Activated naive CD4-positive, alpha-beta T cell treated with anti-CD3 and anti-CD28 coated beads, Interleukin-2, amount 10 ng/mL, durations not matched to agents 7 days and 5 days (primary cell): ENCODE results near the gene RMC1.
A peak's percentile ranks its signal among the peaks of the same experiment; 100 is the strongest.
"Not testable (repeated sequence)": the region's sequence is repeated elsewhere in the genome, so short reads cannot be mapped to it uniquely, and the experiment has no call there.

Experiments used
- CTCF ChIA-PET: fragments of 350-600 bp; sonication (Branson Sonifier 250); formaldehyde crosslinking; loops from one replicate; lab custom pipeline; 2021; ENCODE audit warnings: antibody characterized with exemption; lab: Charles Lee
- DNase-seq: peaks from one replicate; pipeline ENCODE4 v3.0.0-alpha.2; 2020
- H3K27ac Mint-ChIP-seq: one replicate; pipeline ENCODE4 v1.8.0; 2021; ENCODE audit warnings: mild to moderate bottlenecking, moderate library complexity, mixed read lengths
- H3K27me3 Mint-ChIP-seq: one replicate; pipeline ENCODE4 v1.8.0; 2021; ENCODE audit warnings: mild to moderate bottlenecking, mixed read lengths
- H3K36me3 Mint-ChIP-seq: one replicate; pipeline ENCODE4 v1.8.0; 2021; ENCODE audit warnings: mixed read lengths
- H3K4me1 Mint-ChIP-seq: one replicate; pipeline ENCODE4 v1.8.0; 2021; ENCODE audit warnings: mixed read lengths
- H3K4me3 Mint-ChIP-seq: one replicate; pipeline ENCODE4 v1.8.0; 2021; ENCODE audit warnings: mild to moderate bottlenecking, moderate library complexity, mixed read lengths
- H3K9me3 Mint-ChIP-seq: one replicate; pipeline ENCODE4 v1.8.0; 2021; ENCODE audit warnings: mixed read lengths

The RMC1 gene

DNA sequence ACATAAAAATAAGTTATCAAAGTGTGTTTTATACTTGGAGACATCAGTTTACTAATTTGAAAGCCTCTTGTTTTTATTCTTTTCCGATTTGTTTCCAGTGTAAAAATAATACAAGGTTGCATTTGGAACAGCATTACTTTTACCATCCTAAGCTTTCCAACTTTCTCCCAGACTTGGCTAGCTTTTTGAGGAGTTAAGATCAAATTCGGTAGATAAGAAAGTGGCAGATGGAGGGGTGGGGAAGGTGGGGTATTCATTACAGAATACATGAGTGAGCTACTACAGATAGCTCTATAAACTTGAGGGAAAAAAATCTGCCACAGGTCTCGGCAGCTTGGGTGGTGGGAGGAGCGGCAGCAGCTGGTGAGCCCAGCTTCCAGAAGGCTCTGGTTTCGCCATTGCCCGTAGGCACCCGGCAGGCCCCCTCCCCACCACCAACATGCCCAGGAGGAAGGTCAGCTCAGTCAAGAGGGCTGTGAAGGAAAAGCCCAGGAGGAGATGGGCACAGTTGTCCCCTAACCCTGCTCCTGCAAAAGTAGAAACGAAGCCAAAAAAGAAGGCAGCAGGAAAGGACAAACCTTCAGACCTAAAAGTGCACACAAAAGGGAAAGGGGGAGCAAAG lies 18.6 kb upstream of the RMC1 start:
- H3K36me3 Mint-ChIP-seq, result peaks cover 21% of the 10 kb centered on the region
- no peak for DNase-seq
- H3K27ac Mint-ChIP-seq, result no peak overlapping the region
- H3K27me3 Mint-ChIP-seq, result no peaks in the 10 kb centered on the region
- H3K4me1 Mint-ChIP-seq, result peaks cover 30% of the 10 kb centered on the region
- H3K4me3 Mint-ChIP-seq, result no peak overlapping the region
- H3K9me3 Mint-ChIP-seq, result no peaks in the 10 kb centered on the region
- CTCF ChIA-PET, result interaction anchor here (1.0 to 1.7 kb wide), 3 partner anchors 14 to 32 kb away, joined by 3 to 7 read pairs (median 3); no protein-coding TSS in a partner anchor

DNA sequence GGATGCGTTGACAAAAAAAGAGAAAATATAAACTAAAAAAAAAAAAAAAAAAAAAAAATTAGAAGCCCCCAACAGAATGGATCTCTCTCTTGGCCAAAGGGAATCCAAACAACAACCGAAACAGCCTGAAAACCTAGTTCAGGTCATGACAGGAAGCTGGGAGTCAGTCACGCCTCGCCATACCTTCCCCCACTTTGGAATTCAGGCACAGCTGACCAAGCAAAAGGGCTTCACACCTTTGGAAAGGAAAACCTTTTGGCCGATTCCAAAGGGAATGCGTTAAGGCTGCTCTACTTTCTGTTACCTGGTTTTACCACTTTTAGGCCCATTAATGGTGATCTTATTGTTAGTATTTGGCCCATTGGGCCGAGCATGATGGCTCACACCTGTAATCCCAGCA lies 17.9 kb upstream of the RMC1 start:
- no peak for DNase-seq
- Mint-ChIP-seq H3K27ac (no peak overlapping the region), H3K4me1 (peaks cover 34% of the 10 kb centered on the region), H3K9me3 (no peaks in the 10 kb centered on the region), H3K4me3 (no peak overlapping the region), H3K27me3 (peaks cover 3% of the 10 kb centered on the region), H3K36me3 (peaks cover 23% of the 10 kb centered on the region)
- CTCF ChIA-PET, result interaction anchor here (1.0 to 1.7 kb wide), 3 partner anchors 13 to 31 kb away, joined by 3 to 7 read pairs (median 3); no protein-coding TSS in a partner anchor

DNA sequence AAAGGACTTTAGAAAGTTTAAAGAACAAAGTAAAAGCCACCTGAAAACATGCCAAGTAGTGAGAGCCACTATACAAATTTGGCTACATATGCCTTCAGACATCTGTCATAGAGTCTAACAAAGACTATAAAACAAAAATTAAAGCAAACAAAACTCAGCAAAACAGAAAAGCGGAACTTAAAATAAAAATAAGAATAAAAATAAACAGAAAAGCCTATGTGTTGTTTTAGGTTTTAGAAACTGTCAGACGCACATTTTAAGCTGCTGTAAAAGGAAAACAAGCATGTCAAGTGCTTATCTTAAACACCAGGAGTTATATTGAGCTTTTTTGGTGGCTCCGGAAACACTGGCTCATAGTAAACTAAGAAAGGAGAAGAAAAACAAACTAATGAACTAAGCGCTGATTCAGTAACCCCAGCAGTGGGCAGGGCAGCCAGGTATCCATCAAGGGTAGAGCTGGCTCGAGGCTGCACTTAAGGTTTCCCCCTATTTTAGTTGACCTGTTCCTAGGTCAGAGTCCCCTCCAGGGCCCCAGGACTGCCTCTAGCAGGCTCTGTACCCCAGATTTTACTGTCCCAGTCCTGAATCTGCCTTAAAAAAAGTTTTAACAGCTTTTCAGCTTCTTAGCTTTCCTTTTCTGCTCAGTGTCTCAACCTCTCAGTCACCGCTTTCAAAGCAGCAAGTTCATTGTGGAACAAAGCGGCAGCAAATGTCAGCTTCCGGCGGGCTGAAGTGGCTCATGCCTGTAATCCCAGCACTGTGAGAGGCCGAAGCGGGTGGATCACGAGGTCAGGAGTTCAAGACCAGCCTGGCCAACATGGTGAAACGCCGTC lies 15.4 kb upstream of the RMC1 start:
- Mint-ChIP-seq H3K27ac (peak overlapping the region; percentile 90), H3K9me3 (peaks cover 4% of the 10 kb centered on the region), H3K4me1 (peaks cover 33% of the 10 kb centered on the region), H3K27me3 (peaks cover 4% of the 10 kb centered on the region), H3K36me3 (peaks cover 13% of the 10 kb centered on the region), H3K4me3 (peak overlapping the region; percentile 58)
- CTCF ChIA-PET, result interaction anchor here (0.6 to 2.9 kb wide), 7 partner anchors 10 to 1868 kb away, joined by 3 to 32 read pairs (median 4); no protein-coding TSS in a partner anchor
- DNase-seq, result peak; percentile 70

DNA sequence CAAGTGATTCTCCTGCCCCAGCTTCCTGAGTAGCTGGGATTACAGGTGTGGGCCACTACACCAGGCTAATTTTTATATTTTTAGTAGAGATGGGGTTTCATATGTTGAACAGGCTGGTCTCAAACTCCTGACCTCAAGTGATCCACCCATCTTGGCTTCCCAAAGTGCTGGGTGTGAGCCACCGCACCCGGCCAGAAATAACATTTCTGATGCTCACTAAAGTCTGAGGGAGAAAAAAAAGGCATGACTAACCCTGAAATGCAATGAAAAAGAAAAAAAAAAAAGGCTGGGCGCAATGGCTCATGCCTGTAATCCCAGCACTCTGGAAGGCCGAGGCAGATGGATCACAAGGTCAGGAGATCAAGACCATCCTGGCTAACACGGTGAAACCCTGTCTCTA lies 13.7 kb upstream of the RMC1 start:
- CTCF ChIA-PET, result interaction anchor here (2.9 kb wide), 1 partner anchor 8 kb away, joined by 32 read pairs; no protein-coding TSS in a partner anchor
- H3K27ac Mint-ChIP-seq, H3K9me3 Mint-ChIP-seq, H3K27me3 Mint-ChIP-seq, H3K36me3 Mint-ChIP-seq, H3K4me3 Mint-ChIP-seq, DNase-seq: not testable (repeated sequence)
- H3K4me1 Mint-ChIP-seq, result peaks cover 29% of the 10 kb centered on the region

DNA sequence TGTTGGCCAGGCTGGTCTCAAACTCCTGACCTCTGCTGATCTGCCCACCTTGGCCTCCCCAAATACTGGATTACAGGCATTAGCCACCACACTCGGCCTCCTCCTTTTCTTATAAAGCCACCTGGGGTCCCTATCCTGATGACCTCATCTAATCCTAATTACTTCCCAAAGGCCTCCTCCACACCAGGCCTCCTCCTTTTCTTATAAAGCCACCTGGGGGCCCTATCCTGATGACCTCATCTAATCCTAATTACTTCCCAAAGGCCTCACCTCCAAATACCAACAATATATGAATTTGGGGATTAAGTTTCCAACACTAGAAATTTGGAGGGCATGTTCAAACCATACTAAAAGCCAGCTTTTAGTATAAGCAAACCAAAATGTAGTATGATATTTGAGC lies 9.7 kb upstream of the RMC1 start:
- Mint-ChIP-seq H3K36me3 (peaks cover 5% of the 10 kb centered on the region), H3K4me1 (peaks cover 30% of the 10 kb centered on the region), H3K27me3 (peaks cover 8% of the 10 kb centered on the region), H3K27ac (no peak overlapping the region), H3K9me3 (peaks cover 4% of the 10 kb centered on the region), H3K4me3 (no peak overlapping the region)
- CTCF ChIA-PET, result interaction anchor here (0.6 to 1.0 kb wide), 3 partner anchors 22 to 368 kb away, joined by 3 read pairs; no protein-coding TSS in a partner anchor
- no peak for DNase-seq

DNA sequence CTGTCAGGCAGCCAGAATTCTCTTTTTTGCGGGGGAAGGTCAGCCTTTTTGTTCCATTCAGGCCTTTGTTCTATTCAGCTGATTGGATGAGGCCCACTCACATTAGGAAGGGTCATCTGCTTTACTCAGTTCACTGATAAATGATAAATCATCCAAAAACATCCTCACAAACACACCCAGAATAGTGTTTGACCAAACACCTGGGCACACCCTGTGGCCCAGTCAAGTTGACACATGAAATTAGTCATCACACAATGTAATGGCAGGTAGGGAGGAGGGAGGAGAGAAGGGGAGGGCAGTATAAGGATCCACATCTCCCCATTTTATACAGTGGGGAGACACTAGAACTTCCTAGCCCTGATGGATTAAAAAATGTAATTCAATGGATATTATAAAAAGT lies 8.3 kb upstream of the RMC1 start:
- no peak for DNase-seq
- Mint-ChIP-seq H3K27ac (no peak overlapping the region), H3K9me3 (peaks cover 4% of the 10 kb centered on the region), H3K36me3 (peaks cover 5% of the 10 kb centered on the region), H3K27me3 (peaks cover 8% of the 10 kb centered on the region), H3K4me1 (peaks cover 36% of the 10 kb centered on the region), H3K4me3 (no peak overlapping the region)
- CTCF ChIA-PET, result interaction anchor here (1.0 kb wide), 1 partner anchor 21 kb away, joined by 3 read pairs; no protein-coding TSS in a partner anchor

DNA sequence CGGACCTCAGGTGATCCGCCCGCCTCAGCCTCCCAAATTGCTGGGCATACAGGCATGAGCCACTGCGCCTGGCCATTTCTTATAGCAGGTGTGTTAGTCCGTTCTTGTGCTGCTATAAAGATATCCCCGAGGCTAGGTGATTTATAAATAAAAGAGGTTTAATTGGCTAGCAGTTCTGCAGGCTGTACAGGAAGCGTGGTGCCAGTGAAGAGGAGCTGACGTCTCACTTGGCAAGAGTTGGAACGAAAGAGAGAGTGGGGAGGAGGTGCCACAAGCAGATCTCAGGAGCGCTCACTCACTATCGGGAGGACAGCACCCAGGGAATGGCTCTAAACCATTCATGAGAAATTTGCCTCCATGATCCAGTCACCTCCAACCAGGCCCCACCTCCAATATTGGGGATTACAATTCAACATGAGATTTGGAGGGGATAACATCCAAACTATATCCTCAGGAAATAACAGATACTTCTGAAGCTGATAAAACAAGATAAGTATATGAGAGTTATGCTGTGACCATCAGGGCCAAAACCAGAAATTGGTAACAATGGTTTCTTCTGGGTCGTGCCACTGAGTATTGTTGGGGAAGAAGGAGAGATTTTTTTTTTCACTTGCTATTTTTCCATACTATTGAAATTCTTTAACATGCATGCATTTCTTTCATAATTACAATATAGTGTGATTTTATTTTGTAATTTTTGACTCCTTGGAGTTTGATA lies 7.4 kb upstream of the RMC1 start:
- CTCF ChIA-PET, result interaction anchor here (0.8 to 5.6 kb wide), 5 partner anchors 7 to 208 kb away, joined by 3 to 32 read pairs (median 3); no protein-coding TSS in a partner anchor
- peaks cover 4% of the 10 kb centered on the region for H3K9me3 Mint-ChIP-seq
- H3K27ac Mint-ChIP-seq, result no peak overlapping the region
- H3K36me3 Mint-ChIP-seq, result peaks cover 1% of the 10 kb centered on the region
- DNase-seq, result no peak
- H3K4me3 Mint-ChIP-seq, result no peak overlapping the region
- H3K4me1 Mint-ChIP-seq, result peaks cover 34% of the 10 kb centered on the region
- peaks cover 4% of the 10 kb centered on the region for H3K27me3 Mint-ChIP-seq

DNA sequence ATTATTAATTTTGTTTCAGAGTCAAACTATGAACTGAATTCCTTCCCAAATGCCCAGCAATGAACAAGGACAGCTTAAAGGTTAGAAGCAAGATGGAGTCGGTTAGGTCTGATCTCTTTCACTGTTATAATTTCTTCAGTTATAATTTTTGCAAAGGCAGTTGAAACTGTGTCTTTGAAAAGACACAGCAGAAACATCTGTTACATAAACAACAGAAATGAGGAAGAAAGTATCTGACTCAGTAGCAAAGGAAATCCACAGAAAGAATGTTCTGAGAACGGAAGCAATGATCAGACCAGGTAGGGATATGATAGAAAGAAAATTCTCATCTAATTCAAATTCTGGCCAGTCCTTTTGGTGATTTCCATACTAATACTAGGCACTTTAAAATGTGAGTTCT lies 5.2 kb upstream of the RMC1 start:
- CTCF ChIA-PET, result interaction anchor here (0.6 to 5.6 kb wide), 23 partner anchors 10 to 662 kb away, joined by 3 to 32 read pairs (median 4); no protein-coding TSS in a partner anchor
- peak overlapping the region; percentile 77 for H3K27ac Mint-ChIP-seq
- H3K36me3 Mint-ChIP-seq, result no peaks in the 10 kb centered on the region
- no peak overlapping the region for H3K4me3 Mint-ChIP-seq
- no peak for DNase-seq
- H3K4me1 Mint-ChIP-seq, result peaks cover 49% of the 10 kb centered on the region
- H3K9me3 Mint-ChIP-seq, result no peaks in the 10 kb centered on the region
- H3K27me3 Mint-ChIP-seq, result peaks cover 4% of the 10 kb centered on the region

DNA sequence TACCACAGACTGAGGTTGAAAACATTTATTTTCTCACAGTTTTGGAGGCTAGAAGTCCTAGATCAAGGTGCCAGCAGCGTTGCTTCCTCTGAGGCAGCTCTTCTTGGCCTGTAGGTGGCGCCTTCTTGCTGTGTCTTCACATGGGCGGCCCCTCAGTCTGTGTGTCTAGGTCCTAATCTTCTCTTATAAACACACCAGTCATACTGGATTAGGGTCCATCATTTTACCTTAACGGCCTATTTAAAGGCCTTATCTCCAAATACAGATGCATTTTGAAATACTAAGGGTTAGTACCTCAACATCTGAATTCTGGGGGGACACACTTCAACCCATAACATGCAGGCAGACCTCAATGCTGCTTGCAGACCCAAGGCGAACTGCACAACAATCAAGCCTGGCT lies 4.4 kb upstream of the RMC1 start:
- H3K9me3 Mint-ChIP-seq, result no peaks in the 10 kb centered on the region
- CTCF ChIA-PET, result interaction anchor here (0.6 to 5.6 kb wide), 24 partner anchors 10 to 661 kb away, joined by 3 to 32 read pairs (median 4); no protein-coding TSS in a partner anchor
- H3K27ac Mint-ChIP-seq, result no peak overlapping the region
- peaks cover 4% of the 10 kb centered on the region for H3K27me3 Mint-ChIP-seq
- H3K4me1 Mint-ChIP-seq, result peaks cover 49% of the 10 kb centered on the region
- no peak overlapping the region for H3K4me3 Mint-ChIP-seq
- peaks cover 2% of the 10 kb centered on the region for H3K36me3 Mint-ChIP-seq
- DNase-seq, result peak; percentile 83

DNA sequence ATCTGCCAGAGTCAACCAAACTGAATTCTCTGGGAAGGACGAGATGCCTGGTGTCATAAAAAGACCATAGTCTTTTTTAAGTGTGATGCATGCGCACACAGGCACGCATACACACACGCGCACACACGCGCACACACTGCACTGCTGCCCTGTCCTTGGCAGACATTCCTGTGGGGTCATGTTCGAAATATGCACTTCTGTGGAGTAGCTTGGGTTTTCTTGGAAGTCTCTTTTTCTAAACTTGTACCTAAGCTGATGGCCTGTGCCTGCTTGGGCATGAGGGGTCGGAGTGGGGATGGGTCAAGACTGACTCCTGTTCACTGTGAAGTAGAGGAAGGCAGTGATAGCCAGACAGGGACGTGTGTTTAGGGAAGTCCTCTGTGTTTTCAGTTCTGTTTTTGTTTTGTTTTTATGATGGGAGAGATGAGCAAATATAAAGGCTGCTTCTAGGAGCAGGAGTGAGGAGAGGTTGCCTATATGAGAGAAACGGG lies 4.0 kb upstream of the RMC1 start:
- no peak overlapping the region for H3K4me3 Mint-ChIP-seq

DNA sequence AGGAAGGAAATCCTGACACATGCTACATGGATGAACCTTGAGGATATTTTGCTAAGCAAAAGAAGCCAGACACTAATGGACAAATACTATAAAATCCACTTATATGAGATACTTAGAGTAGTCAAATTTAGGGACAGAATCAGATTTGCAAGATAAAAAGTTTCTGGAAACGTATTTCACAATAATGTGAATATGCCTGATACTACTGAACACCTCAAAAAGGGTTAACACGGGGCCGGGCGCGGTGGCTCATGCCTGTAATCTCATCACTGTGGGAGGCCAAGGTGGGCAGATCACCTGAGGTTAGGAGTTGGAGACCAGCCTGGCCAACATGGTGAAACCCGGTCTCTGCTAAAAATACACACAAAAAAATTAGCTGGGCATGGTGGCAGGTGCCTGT lies 1.7 kb upstream of the RMC1 start:
- Mint-ChIP-seq H3K4me3 (no peak overlapping the region), H3K9me3 (no peaks in the 10 kb centered on the region), H3K4me1 (peaks cover 60% of the 10 kb centered on the region), H3K27ac (peak overlapping the region; percentile 11), H3K36me3 (peaks cover 13% of the 10 kb centered on the region), H3K27me3 (no peaks in the 10 kb centered on the region)
- CTCF ChIA-PET, result interaction anchor here (1.0 to 1.4 kb wide), 3 partner anchors 15 to 86 kb away, joined by 3 read pairs; no protein-coding TSS in a partner anchor
- no peak for DNase-seq

More for the DNA sequence above, 4.0 kb upstream of the RMC1 start:
- no peak for DNase-seq
- Mint-ChIP-seq H3K4me1 (peaks cover 52% of the 10 kb centered on the region), H3K36me3 (peaks cover 5% of the 10 kb centered on the region), H3K27me3 (peaks cover 4% of the 10 kb centered on the region), H3K27ac (no peak overlapping the region), H3K9me3 (no peaks in the 10 kb centered on the region)
- CTCF ChIA-PET, result interaction anchor here (0.6 to 5.6 kb wide), 13 partner anchors 11 to 313 kb away, joined by 3 to 32 read pairs (median 5); no protein-coding TSS in a partner anchor

DNA sequence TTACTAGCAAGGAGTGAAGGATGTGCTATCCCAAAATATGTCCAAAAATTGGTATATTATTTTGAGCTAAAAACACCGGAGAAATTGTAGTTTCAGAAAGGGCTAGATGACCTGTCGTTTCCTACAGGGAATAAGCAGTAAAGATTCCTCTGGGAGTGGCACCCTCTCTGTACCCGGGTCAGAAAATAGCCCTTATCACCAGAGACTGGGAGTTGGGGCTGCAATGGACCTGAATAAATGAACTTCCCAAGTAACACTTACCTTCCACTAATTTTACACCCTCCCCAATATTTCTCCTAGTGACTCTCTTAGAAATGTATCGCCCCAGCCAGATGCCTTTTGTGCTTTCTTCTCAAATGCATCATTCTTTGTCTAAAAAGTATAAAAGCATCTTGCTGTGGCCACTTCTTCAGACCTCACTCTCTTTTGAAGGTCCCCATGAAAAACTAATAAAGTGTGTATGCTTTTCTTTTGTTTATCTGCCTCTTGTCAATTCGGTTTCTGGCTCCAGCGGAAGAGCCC lies 734 bp upstream of the RMC1 start:
- Mint-ChIP-seq H3K4me1 (peaks cover 61% of the 10 kb centered on the region), H3K27me3 (no peaks in the 10 kb centered on the region), H3K27ac (peak overlapping the region; percentile 87), H3K36me3 (peaks cover 20% of the 10 kb centered on the region), H3K4me3 (peak overlapping the region; percentile 71), H3K9me3 (no peaks in the 10 kb centered on the region)
- CTCF ChIA-PET, result interaction anchor here (1.0 to 1.4 kb wide), 4 partner anchors 11 to 200 kb away, joined by 3 to 7 read pairs (median 4); no protein-coding TSS in a partner anchor
- no peak for DNase-seq

DNA sequence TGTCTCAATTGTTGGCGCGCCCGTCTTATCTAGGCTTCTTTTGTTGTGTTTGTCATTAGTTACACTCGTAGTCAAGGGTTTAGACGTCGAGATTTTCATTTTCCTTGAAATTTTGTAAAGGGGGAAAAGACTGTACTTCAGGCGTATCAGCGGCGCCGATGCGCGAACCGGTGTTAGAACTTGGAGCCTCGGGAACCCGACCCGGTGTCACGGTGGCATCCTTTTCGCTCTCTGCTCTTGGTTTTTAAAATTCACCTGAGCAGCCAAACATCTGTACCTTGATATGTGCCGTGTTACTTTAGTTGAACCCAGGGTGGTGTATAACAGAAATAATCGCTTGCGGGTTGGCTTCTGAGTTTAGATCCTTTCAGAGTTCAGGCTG lies 643 bp downstream of the RMC1 start:
- peak overlapping the region; percentile 94 for H3K27ac Mint-ChIP-seq
- H3K36me3 Mint-ChIP-seq, result peaks cover 33% of the 10 kb centered on the region
- H3K4me1 Mint-ChIP-seq, result peaks cover 58% of the 10 kb centered on the region
- H3K9me3 Mint-ChIP-seq, result no peaks in the 10 kb centered on the region
- DNase-seq, result no peak
- no peaks in the 10 kb centered on the region for H3K27me3 Mint-ChIP-seq
- CTCF ChIA-PET, result interaction anchor here (3.4 kb wide), 1 partner anchor 12 kb away, joined by 16 read pairs; no protein-coding TSS in a partner anchor
- peak overlapping the region; percentile 86 for H3K4me3 Mint-ChIP-seq
